Stimulated activated CD4-positive, alpha-beta T cell treated with anti-CD3 and anti-CD28 coated beads, Interleukin-15, amount 100 ng/mL, for 48 hours (primary cell): ENCODE measurements around the gene ZIC4.

Experiments
- DNase-seq, 2 donors: peaks; one replicate each; pipeline ENCODE4 v3.0.0-alpha.2; 2020; ENCODE audit warnings: low read depth in 2 of 2

Gene ZIC4

GRCh38 chr3:147354623-147355022, 51.7 kb downstream of the ZIC4 start:
- DNase-seq = no peak

GRCh38 chr3:147351301-147351700, 55.0 kb downstream of the ZIC4 start:
- DNase-seq = no peak

GRCh38 chr3:147348976-147349375, 57.4 kb downstream of the ZIC4 start:
- DNase-seq = no peak

- no peak for DNase-seq
These were observed 62.4 kb downstream of the ZIC4 start for GRCh38 chr3:147343926-147344325.

- no peak for DNase-seq
These were observed 64.6 kb downstream of the ZIC4 start for GRCh38 chr3:147341727-147342126.

- no peak for DNase-seq
These were observed 69.6 kb downstream of the ZIC4 start for GRCh38 chr3:147336543-147337278.
